Measurements from ENCODE around the gene OOEP. TPM values are rescaled to one million over a fixed set of nuclear protein-coding genes. Genes with fewer than 3 reads are reported as not detected.
A peak's percentile ranks its signal among the peaks of the same experiment; 100 is the strongest.

OOEP gene
- polyA plus RNA-seq, 3 donors = not detected

DNA sequence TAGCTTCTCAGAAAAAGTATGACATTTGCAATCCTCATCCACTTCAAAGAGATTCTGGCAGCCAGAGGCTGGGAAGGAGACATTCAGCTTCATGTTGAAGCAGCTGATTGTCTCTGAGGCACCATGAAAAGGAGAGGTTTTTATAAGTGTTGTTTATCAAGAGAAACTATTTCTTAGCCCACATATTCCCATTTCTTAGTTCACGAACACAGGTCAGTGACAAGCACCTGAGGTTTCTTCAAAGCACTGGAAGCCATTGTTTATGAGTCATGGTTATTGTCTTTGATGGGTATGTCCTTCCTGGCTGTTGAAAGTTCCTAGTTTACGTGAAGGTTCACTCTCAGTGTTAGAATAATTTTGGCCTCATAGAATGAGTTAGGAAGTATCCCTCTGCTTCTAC is 22.0 kb upstream of the OOEP start:
- intact Hi-C loops (cut with micrococcal nuclease) = no loop called here
- H3K9me3 Mint-ChIP-seq = peaks cover 0 to 8% (median 5%) of the 10 kb centered on the region in 7 donors
- H4K20me1 ChIP-seq (ENCODE audit: insufficient read depth, low read length) = no peaks in the 10 kb centered on the region
- H3K4me2 ChIP-seq (replicated peaks; ENCODE audit: extremely low read depth, low read length, poor library complexity, severe bottlenecking) = no peak overlapping the region
- H3K27ac ChIP-seq (ENCODE audit: low read depth in 1 of 2, low read length in 2 of 2) = no peak overlapping the region
- H3K4me1 Mint-ChIP-seq = peaks cover 22% of the 10 kb centered on the region
- H3K9ac ChIP-seq (ENCODE audit: insufficient read depth, low read length, poor library complexity, severe bottlenecking) = no peak overlapping the region
- DNase-seq = no peak
- H3K36me3 Mint-ChIP-seq = no peaks in the 10 kb centered on the region
- H3K4me1 ChIP-seq (ENCODE audit: control insufficient read depth in 1 of 2, insufficient read depth in 2 of 2, low read length in 2 of 2) = peaks cover 8 to 12% of the 10 kb centered on the region in 2 donors
- peak overlapping the region in 1 of 7 donors; percentile 7 for H3K27ac Mint-ChIP-seq
- TF ChIP-seq, protein P1, sequence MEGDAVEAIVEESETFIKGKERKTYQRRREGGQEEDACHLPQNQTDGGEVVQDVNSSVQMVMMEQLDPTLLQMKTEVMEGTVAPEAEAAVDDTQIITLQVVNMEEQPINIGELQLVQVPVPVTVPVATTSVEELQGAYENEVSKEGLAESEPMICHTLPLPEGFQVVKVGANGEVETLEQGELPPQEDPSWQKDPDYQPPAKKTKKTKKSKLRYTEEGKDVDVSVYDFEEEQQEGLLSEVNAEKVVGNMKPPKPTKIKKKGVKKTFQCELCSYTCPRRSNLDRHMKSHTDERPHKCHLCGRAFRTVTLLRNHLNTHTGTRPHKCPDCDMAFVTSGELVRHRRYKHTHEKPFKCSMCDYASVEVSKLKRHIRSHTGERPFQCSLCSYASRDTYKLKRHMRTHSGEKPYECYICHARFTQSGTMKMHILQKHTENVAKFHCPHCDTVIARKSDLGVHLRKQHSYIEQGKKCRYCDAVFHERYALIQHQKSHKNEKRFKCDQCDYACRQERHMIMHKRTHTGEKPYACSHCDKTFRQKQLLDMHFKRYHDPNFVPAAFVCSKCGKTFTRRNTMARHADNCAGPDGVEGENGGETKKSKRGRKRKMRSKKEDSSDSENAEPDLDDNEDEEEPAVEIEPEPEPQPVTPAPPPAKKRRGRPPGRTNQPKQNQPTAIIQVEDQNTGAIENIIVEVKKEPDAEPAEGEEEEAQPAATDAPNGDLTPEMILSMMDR (IDR thresholded peaks at IDR 0.05) = no peak
- no peak overlapping the region for H3K4me3 ChIP-seq (replicated peaks in 1 of 3; ENCODE audit: low read depth in 2 of 3, low read length in 3 of 3)
- no peak overlapping the region for H2AFZ ChIP-seq (ENCODE audit: insufficient read depth, low read depth, low read length, poor library complexity, severe bottlenecking)
- H3K9me3 ChIP-seq (replicated peaks in 1 of 2; ENCODE audit: control insufficient read depth in 1 of 2, insufficient read depth in 1 of 2, low read length in 2 of 2) = peaks cover 0 to 11% of the 10 kb centered on the region in 2 donors
- H3K27me3 Mint-ChIP-seq (ENCODE audit: low read depth in 3 of 3) = peaks cover 0 to 10% (median 0%) of the 10 kb centered on the region in 3 donors
- H3K79me2 ChIP-seq (ENCODE audit: insufficient read depth, low read length) = no peaks in the 10 kb centered on the region
- WGBS (ENCODE audit: insufficient coverage) = no CpG with 5 or more reads among the region's 2 CpGs
- H3K4me3 Mint-ChIP-seq = no peak overlapping the region
- H3K36me3 ChIP-seq (replicated peaks in 1 of 2; ENCODE audit: control insufficient read depth in 1 of 2, insufficient read depth in 2 of 2, low read length in 2 of 2) = no peaks in the 10 kb centered on the region
- H3K27me3 ChIP-seq (ENCODE audit: control insufficient read depth in 2 of 2, insufficient read depth in 2 of 2, low read length in 2 of 2) = no peaks in the 10 kb centered on the region

DNA sequence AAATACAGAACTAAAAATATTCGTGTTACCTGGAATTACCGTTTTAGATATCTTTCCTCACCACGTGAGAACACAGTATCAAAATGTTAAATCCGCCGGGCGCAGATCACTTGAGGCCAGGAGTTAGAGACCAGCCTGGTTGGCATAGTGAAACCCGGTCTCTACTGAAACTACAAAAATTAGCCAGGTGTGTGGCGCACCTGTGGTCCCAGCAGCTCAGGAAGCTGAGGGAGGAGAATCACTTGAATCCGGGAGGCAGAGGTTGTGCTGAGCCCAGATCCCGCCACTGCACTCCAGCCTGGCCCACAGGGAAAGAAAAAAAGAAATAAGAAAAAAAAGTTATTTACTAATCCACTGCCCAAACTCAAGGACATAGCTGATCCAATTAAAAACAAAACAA is 20.2 kb upstream of the OOEP start:
- peaks cover 0 to 11% (median 0%) of the 10 kb centered on the region in 3 donors for H3K27me3 Mint-ChIP-seq (ENCODE audit: low read depth in 3 of 3)
- H3K4me3 Mint-ChIP-seq = no peak overlapping the region
- Histone ChIP-seq H3K4me3 (replicated peaks in 1 of 3; ENCODE audit: low read depth in 2 of 3, low read length in 3 of 3) (no peak overlapping the region), H3K79me2 (ENCODE audit: insufficient read depth, low read length) (no peaks in the 10 kb centered on the region), H3K36me3 (replicated peaks in 1 of 2; ENCODE audit: control insufficient read depth in 1 of 2, insufficient read depth in 2 of 2, low read length in 2 of 2) (no peaks in the 10 kb centered on the region), H2AFZ (ENCODE audit: insufficient read depth, low read depth, low read length, poor library complexity, severe bottlenecking) (no peak overlapping the region), H3K4me1 (ENCODE audit: control insufficient read depth in 1 of 2, insufficient read depth in 2 of 2, low read length in 2 of 2) (peaks cover 8 to 12% of the 10 kb centered on the region in 2 donors), H3K4me2 (replicated peaks; ENCODE audit: extremely low read depth, low read length, poor library complexity, severe bottlenecking) (no peak overlapping the region), H3K27ac (ENCODE audit: low read depth in 1 of 2, low read length in 2 of 2) (no peak overlapping the region), H4K20me1 (ENCODE audit: insufficient read depth, low read length) (no peaks in the 10 kb centered on the region), H3K9me3 (replicated peaks in 1 of 2; ENCODE audit: control insufficient read depth in 1 of 2, insufficient read depth in 1 of 2, low read length in 2 of 2) (peaks cover 0 to 6% of the 10 kb centered on the region in 2 donors), H3K9ac (ENCODE audit: insufficient read depth, low read length, poor library complexity, severe bottlenecking) (no peak overlapping the region), H3K27me3 (ENCODE audit: control insufficient read depth in 2 of 2, insufficient read depth in 2 of 2, low read length in 2 of 2) (no peaks in the 10 kb centered on the region)
- 98% methylated on average over 5 of the region's 10 CpGs for WGBS (ENCODE audit: insufficient coverage)
- no peak overlapping the region for H3K27ac Mint-ChIP-seq
- no peaks in the 10 kb centered on the region for H3K36me3 Mint-ChIP-seq
- DNase-seq = no peak
- H3K9me3 Mint-ChIP-seq = peaks cover 0 to 4% (median 3%) of the 10 kb centered on the region in 7 donors
- H3K4me1 Mint-ChIP-seq = peaks cover 19% of the 10 kb centered on the region
- intact Hi-C loops (cut with micrococcal nuclease) = no loop called here
- TF ChIP-seq, protein P1 (IDR thresholded peaks at IDR 0.05) = no peak

Data from CD14-positive monocyte (primary cell).